Naive thymus-derived CD4-positive, alpha-beta T cell (primary cell): ENCODE measurements around the gene EMC8. TPM values are rescaled to one million over a fixed set of nuclear protein-coding genes. Genes with fewer than 3 reads are reported as not detected.

ENCODE experiments used
- ATAC-seq: fragments of 150-1000 bp; cut with Tn5 transposase; 2 replicates; pipeline ENCODE4 v1.10.0; 2021; ENCODE audit warnings: mild to moderate bottlenecking, moderate library complexity
- CTCF ChIA-PET: fragments of 350-600 bp; sonication (Branson Sonifier 250); formaldehyde crosslinking; loops from one replicate; lab custom pipeline; 2021; ENCODE audit warnings: antibody characterized with exemption; lab: Charles Lee
- POLR2A ChIA-PET: fragments of 350-600 bp; sonication (Branson Sonifier 250); formaldehyde crosslinking; loops from one replicate; lab custom pipeline; 2021; ENCODE audit warnings: antibody characterized with exemption, inconsistent platforms; lab: Charles Lee
- DNase-seq, 9 donors: peaks; one replicate each; pipeline versions ENCODE4 v3.0.0 to v3.0.0-alpha.2; 2020 to 2022; ENCODE audit warnings: mixed read lengths in 1 of 9
- H3K27ac ChIP-seq: one replicate; pipeline ENCODE4 v1.7.0; 2013; ENCODE audit warnings: mild to moderate bottlenecking, low read depth, low read length, moderate library complexity
- H3K27me3 ChIP-seq, 2 donors: one replicate each; pipeline ENCODE4 v1.7.0; 2013; ENCODE audit warnings: low read length in 2 of 2, mild to moderate bottlenecking in 2 of 2, moderate library complexity in 2 of 2; ENCODE audit not compliant: control insufficient read depth in 2 of 2, insufficient read depth in 2 of 2
- H3K36me3 ChIP-seq, 3 experiments: 1 replicate in 2 of 3; 2 replicates in 1 of 3; pipeline ENCODE4 v1.7.0; 2013; ENCODE audit warnings: low read length in 3 of 3, mild to moderate bottlenecking in 3 of 3, moderate library complexity in 1 of 3; ENCODE audit not compliant: insufficient read depth in 3 of 3, control insufficient read depth in 2 of 3
- H3K4me1 ChIP-seq, 2 donors: one replicate each; pipeline ENCODE4 v1.7.0; 2013; ENCODE audit warnings: low read length in 2 of 2, mild to moderate bottlenecking in 2 of 2, moderate library complexity in 1 of 2; ENCODE audit not compliant: control insufficient read depth in 2 of 2, insufficient read depth in 2 of 2
- H3K4me3 ChIP-seq: 2 replicates; pipeline ENCODE4 v1.7.0; 2013; ENCODE audit warnings: mild to moderate bottlenecking, low read length
- H3K9me3 ChIP-seq, 3 experiments: 1 replicate in 2 of 3; 2 replicates in 1 of 3; pipeline ENCODE4 v1.7.0; 2013; ENCODE audit warnings: low read length in 3 of 3; ENCODE audit not compliant: control insufficient read depth in 2 of 3
- H3K27ac Mint-ChIP-seq, 9 donors: one replicate each; pipeline ENCODE4 v1.8.0; 2020 to 2022; ENCODE audit warnings: mixed read lengths in 9 of 9, mild to moderate bottlenecking in 8 of 9, moderate library complexity in 5 of 9, inconsistent platforms in 2 of 9
- H3K27me3 Mint-ChIP-seq, 5 donors: one replicate each; pipeline ENCODE4 v1.8.0; 2021 to 2022; ENCODE audit warnings: mixed read lengths in 5 of 5, mild to moderate bottlenecking in 1 of 5
- H3K36me3 Mint-ChIP-seq, 5 donors: one replicate each; pipeline ENCODE4 v1.8.0; 2020 to 2022; ENCODE audit warnings: mixed read lengths in 5 of 5, mild to moderate bottlenecking in 3 of 5, inconsistent platforms in 1 of 5
- H3K4me1 Mint-ChIP-seq, 7 donors: one replicate each; pipeline ENCODE4 v1.8.0; 2020 to 2022; ENCODE audit warnings: mixed read lengths in 7 of 7, mild to moderate bottlenecking in 3 of 7, inconsistent platforms in 1 of 7
- H3K4me3 Mint-ChIP-seq, 10 donors: one replicate each; pipeline ENCODE4 v1.8.0; 2020 to 2022; ENCODE audit warnings: mild to moderate bottlenecking in 10 of 10, mixed read lengths in 10 of 10, moderate library complexity in 6 of 10, inconsistent platforms in 2 of 10
- H3K9me3 Mint-ChIP-seq, 11 donors: one replicate each; pipeline ENCODE4 v1.8.0; 2020 to 2022; ENCODE audit warnings: mixed read lengths in 11 of 11, mild to moderate bottlenecking in 4 of 11, inconsistent platforms in 1 of 11, moderate library complexity in 1 of 11
- intact Hi-C, 2 donors: fragments of 100-400 bp; cut with micrococcal nuclease; formaldehyde crosslinking; loops; one replicate each; pipeline ENCODE4 v1.15.1; 2023
- polyA plus RNA-seq, 2 donors: library from polyadenylated mRNA; unstranded; fragments of 300-500 nt; fragmentation: Illumina TruSeq; gene quantifications; one replicate each; pipeline ENCODE4 v1.2.3, GENCODE V29; 2021
- total RNA-seq, 6 experiments: library from RNA in 5 of 6; stranded (reverse) in 5 of 6; gene quantifications; 1 replicate in 5 of 6; 2 replicates in 1 of 6; pipeline ENCODE4 v1.2.3 and lab custom pipeline; 2021 to 2026

EMC8 gene
- total and polyA plus RNA-seq, 7 experiments from 2014 or later, result 22.4 to 31.8 (median 26.1) TPM

DNA sequence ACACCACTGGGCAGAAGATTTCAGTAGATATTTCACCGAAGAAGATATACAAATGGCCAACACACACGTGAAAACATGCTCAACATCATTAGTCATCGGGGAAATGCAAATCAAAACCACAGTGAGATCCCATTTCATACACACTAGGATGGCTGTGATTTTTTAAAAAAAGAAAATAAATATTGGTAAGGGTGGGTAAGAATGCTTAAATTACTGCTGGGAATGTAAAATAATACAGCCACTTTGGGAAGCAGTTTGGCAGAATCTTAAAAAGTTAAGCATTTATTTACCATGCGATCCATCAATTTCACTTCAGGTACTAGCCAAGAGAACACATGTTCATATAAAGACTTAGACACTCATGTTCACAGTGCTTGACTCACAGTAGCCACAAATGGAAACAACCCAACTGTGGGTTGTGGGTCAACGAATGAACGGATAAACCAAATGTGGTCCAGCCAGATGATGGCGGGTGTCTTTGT is 42.0 kb downstream of the EMC8 start:
- Mint-ChIP-seq H3K27me3 (peaks cover 11 to 28% (median 20%) of the 10 kb centered on the region in 5 donors), H3K36me3 (no peaks in the 10 kb centered on the region), H3K4me3 (no peak overlapping the region), H3K9me3 (peaks cover 0 to 1% (median 0%) of the 10 kb centered on the region in 11 donors), H3K27ac (no peak overlapping the region), H3K4me1 (peaks cover 7 to 11% (median 7%) of the 10 kb centered on the region in 7 donors)
- ChIA-PET POLR2A (no interaction called here), CTCF (interaction anchor here (0.7 kb wide), 1 partner anchor 452 kb away, joined by 3 read pairs; no protein-coding TSS in a partner anchor)
- H3K27me3 ChIP-seq, result no peaks in the 10 kb centered on the region
- no peaks in the 10 kb centered on the region for H3K4me1 ChIP-seq
- no peaks in the 10 kb centered on the region for H3K36me3 ChIP-seq
- H3K9me3 ChIP-seq, result no peaks in the 10 kb centered on the region
- intact Hi-C loops, result no loop called here
- DNase-seq, result no peak
- no peak overlapping the region for H3K4me3 ChIP-seq
- no peak for ATAC-seq
- H3K27ac ChIP-seq, result no peak overlapping the region

DNA sequence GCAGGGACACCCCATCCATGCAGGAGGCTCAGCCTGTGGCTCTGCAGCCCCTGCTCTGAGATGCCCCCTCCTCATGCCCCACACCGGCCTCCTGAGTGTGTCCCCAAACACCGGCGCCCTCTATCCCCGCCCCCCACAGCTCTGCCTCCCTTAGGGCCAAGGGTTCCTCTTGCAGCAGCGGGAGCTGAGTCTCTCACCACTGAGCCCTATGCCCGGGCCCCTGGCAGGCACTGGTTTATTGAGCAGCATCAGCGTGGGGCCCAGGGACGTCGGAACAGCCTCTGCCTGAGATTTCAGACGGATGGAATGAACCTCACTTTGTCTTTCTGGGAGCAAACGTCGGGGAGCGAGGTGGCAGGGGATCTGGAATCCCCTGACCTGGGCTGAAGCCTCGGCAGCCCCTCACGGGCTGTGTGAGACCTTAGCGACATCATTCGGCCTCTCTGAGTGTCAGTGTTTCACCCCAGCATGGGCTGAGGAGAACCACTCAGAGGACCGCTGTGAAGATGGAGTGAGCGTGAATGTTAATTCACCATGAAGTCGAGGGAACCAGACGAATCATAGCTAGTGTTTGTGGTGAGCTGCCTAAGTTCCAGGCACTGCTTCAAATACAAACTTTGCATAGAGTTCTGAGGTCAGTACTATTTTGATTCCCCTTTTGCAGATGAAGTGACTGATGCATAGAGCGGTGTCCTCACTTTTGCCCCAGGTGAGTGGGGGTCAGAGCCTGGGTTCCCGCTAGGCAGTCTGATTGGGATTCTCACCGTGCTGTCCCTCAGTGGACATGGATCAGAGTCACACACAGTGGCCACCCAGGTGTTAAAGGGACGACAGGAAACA is 43.2 kb downstream of the EMC8 start:
- Mint-ChIP-seq H3K4me3 (no peak overlapping the region), H3K36me3 (no peaks in the 10 kb centered on the region), H3K9me3 (peaks cover 0 to 1% (median 0%) of the 10 kb centered on the region in 11 donors), H3K4me1 (peaks cover 7 to 12% (median 7%) of the 10 kb centered on the region in 7 donors), H3K27me3 (peaks cover 11 to 37% (median 26%) of the 10 kb centered on the region in 5 donors), H3K27ac (no peak overlapping the region)
- Histone ChIP-seq H3K27me3 (no peaks in the 10 kb centered on the region), H3K9me3 (no peaks in the 10 kb centered on the region), H3K4me3 (no peak overlapping the region), H3K27ac (no peak overlapping the region), H3K36me3 (no peaks in the 10 kb centered on the region), H3K4me1 (peaks cover 0 to 3% of the 10 kb centered on the region in 2 donors)
- ChIA-PET POLR2A (no interaction called here), CTCF (interaction anchor here (0.7 kb wide), 1 partner anchor 451 kb away, joined by 3 read pairs; no protein-coding TSS in a partner anchor)
- peak; percentile 31 for ATAC-seq
- DNase-seq, result no peak
- intact Hi-C loops, result no loop called here

GRCh38 chr16:85754413-85754812 is 44.9 kb downstream of the EMC8 start:
- Histone ChIP-seq H3K4me3 (no peak overlapping the region), H3K4me1 (peaks cover 0 to 8% of the 10 kb centered on the region in 2 donors), H3K27me3 (no peaks in the 10 kb centered on the region), H3K36me3 (no peaks in the 10 kb centered on the region), H3K27ac (no peak overlapping the region), H3K9me3 (no peaks in the 10 kb centered on the region)
- ChIA-PET CTCF (no interaction called here), POLR2A (no interaction called here)
- H3K4me1 Mint-ChIP-seq, result peaks cover 11 to 15% (median 12%) of the 10 kb centered on the region in 7 donors
- no peak overlapping the region for H3K4me3 Mint-ChIP-seq
- H3K9me3 Mint-ChIP-seq, result peaks cover 0 to 1% (median 0%) of the 10 kb centered on the region in 11 donors
- DNase-seq (no peak), ATAC-seq (no peak)
- intact Hi-C loops, result loop anchor here in 1 of 2 donors (5.0 kb wide), 1 partner anchor 37 kb away; no protein-coding TSS in a partner anchor
- peaks cover 9 to 38% (median 24%) of the 10 kb centered on the region in 5 donors for H3K27me3 Mint-ChIP-seq
- H3K36me3 Mint-ChIP-seq, result no peaks in the 10 kb centered on the region
- H3K27ac Mint-ChIP-seq, result no peak overlapping the region

DNA sequence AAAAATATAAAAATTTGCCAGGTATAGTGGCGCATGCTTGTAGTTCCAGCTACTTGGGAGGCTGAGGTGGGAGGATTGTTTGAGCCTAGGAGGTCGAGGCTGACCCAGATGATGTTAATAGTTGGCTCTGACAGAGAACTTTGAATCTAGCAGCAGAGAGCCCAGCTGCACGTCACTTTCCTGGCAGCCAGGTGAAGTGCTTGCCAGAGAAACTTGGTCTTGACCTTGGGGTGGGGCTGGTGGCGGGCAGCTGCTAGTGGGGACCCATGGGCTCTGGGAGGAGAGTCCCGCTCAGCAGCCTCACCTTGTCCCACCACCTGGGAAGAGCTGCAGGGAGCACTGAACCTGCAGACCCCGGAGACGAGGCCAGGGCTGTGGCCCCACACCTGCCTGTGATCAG is 45.4 kb downstream of the EMC8 start:
- no peak overlapping the region for H3K27ac ChIP-seq
- H3K36me3 ChIP-seq, result no peaks in the 10 kb centered on the region
- intact Hi-C loops, result loop anchor here in 1 of 2 donors (5.0 kb wide), 1 partner anchor 37 kb away; no protein-coding TSS in a partner anchor
- Mint-ChIP-seq H3K36me3 (no peaks in the 10 kb centered on the region), H3K27me3 (peaks cover 5 to 35% (median 20%) of the 10 kb centered on the region in 5 donors), H3K4me1 (peaks cover 7 to 12% (median 8%) of the 10 kb centered on the region in 7 donors), H3K27ac (no peak overlapping the region), H3K4me3 (no peak overlapping the region), H3K9me3 (peaks cover 0 to 1% (median 0%) of the 10 kb centered on the region in 11 donors)
- ChIA-PET POLR2A (no interaction called here), CTCF (interaction anchor here (0.6 kb wide), 1 partner anchor 24 kb away, joined by 4 read pairs; no protein-coding TSS in a partner anchor)
- H3K9me3 ChIP-seq, result no peaks in the 10 kb centered on the region
- DNase-seq (no peak), ATAC-seq (no peak)
- H3K4me3 ChIP-seq, result no peak overlapping the region
- no peaks in the 10 kb centered on the region for H3K27me3 ChIP-seq
- peaks cover 0 to 8% of the 10 kb centered on the region in 2 donors for H3K4me1 ChIP-seq

- Mint-ChIP-seq H3K9me3 (peaks cover 0 to 1% (median 0%) of the 10 kb centered on the region in 11 donors), H3K4me3 (peak overlapping the region in 1 of 10 donors; percentile 5), H3K27ac (no peak overlapping the region), H3K27me3 (peaks cover under 1 to 33% (median 16%) of the 10 kb centered on the region in 5 donors), H3K36me3 (no peaks in the 10 kb centered on the region), H3K4me1 (peaks cover 4 to 9% (median 5%) of the 10 kb centered on the region in 7 donors)
- intact Hi-C loops, result loop anchor here in 1 of 2 donors (5.0 kb wide), 1 partner anchor 36 kb away; no protein-coding TSS in a partner anchor
- POLR2A ChIA-PET, result no interaction called here
- CTCF ChIA-PET, result interaction anchor here (0.6 kb wide), 1 partner anchor 25 kb away, joined by 4 read pairs; no protein-coding TSS in a partner anchor
- H3K4me3 ChIP-seq, result no peak overlapping the region
- H3K4me1 ChIP-seq, result peaks cover 0 to 8% of the 10 kb centered on the region in 2 donors
- no peaks in the 10 kb centered on the region for H3K36me3 ChIP-seq
- H3K9me3 ChIP-seq, result no peaks in the 10 kb centered on the region
- no peak for DNase-seq
- no peak for ATAC-seq
- no peaks in the 10 kb centered on the region for H3K27me3 ChIP-seq
- no peak overlapping the region for H3K27ac ChIP-seq
Observed at GRCh38 chr16:85753559-85753958, 45.8 kb downstream of the EMC8 start.

DNA sequence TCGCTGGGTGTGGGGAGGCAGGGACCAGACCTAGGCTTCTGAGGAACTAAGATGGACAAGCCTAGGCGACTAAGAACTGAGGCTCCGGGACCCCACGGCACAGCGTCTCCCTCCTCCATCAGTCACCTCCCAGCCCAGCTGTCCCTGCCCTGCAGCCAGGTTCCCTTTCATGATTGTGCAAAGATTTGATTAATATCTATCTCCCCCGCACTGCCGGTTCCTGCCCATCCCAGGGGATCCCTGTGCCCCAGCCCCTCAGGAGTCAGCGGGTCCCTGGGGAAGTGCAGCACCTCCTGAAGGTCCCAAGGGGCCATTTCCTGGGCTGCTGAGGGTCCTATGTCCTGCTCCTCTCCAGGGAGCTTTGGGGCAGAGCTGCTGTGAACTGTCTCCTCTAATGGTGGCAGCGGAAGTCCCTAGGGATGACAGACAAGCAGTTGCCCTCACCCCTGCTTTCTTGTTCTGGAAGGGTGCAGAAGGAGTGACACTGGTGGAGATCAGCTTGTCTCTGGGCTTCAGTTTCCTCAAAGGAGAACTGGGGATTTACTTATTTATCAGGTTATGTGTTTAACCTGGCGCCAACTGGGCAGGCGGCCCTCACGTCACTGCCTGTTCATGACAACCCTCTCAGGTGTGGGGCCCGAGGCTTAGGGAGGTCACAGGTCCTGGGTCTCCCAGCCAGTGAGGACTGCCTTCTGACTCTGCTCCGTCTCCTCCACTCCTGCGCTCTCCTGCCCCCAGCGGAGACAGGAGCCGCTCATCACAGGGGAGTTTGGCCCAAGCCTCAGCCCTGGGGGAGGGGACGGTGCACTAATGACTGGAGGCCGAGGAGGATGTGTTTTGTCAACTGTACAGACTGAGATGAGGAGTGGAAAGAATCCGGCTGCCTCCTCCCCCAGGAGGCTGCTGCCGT is 46.6 kb downstream of the EMC8 start:
- ChIA-PET POLR2A (no interaction called here), CTCF (interaction anchor here (0.6 kb wide), 1 partner anchor 8 kb away, joined by 4 read pairs; no protein-coding TSS in a partner anchor)
- ATAC-seq (no peak), DNase-seq (no peak)
- H3K36me3 ChIP-seq, result no peaks in the 10 kb centered on the region
- H3K27ac ChIP-seq, result no peak overlapping the region
- Mint-ChIP-seq H3K27ac (no peak overlapping the region), H3K27me3 (peaks cover 0 to 33% (median 16%) of the 10 kb centered on the region in 5 donors), H3K9me3 (peaks cover 0 to 1% (median 0%) of the 10 kb centered on the region in 11 donors), H3K36me3 (no peaks in the 10 kb centered on the region), H3K4me1 (peaks cover 4 to 9% (median 5%) of the 10 kb centered on the region in 7 donors), H3K4me3 (peak overlapping the region in 1 of 10 donors; percentile 5)
- H3K4me1 ChIP-seq, result peaks cover 0 to 8% of the 10 kb centered on the region in 2 donors
- no peaks in the 10 kb centered on the region for H3K9me3 ChIP-seq
- H3K4me3 ChIP-seq, result no peak overlapping the region
- H3K27me3 ChIP-seq, result no peaks in the 10 kb centered on the region
- intact Hi-C loops, result loop anchor here in 1 of 2 donors (5.0 kb wide), 1 partner anchor 35 kb away; no protein-coding TSS in a partner anchor
